Limb (tissue), 2 donors: ENCODE results near the gene CDC6.

Experiments used
- DNase-seq, 2 donors: peaks; one replicate each; pipeline ENCODE4 v3.0.0-alpha.2; 2016; ENCODE audit errors: extremely low spot score in 2 of 2

CDC6 gene

GRCh38 chr17:40340327-40340726 lies 52.6 kb downstream of the CDC6 start:
- DNase-seq: no peak

- DNase-seq: peak in 1 of 2 donors; percentile 84
These were observed 53.5 kb downstream of the CDC6 start for GRCh38 chr17:40340880-40341807.

GRCh38 chr17:40341808-40342503 lies 54.3 kb downstream of the CDC6 start:
- DNase-seq: peak; percentile 78 to 94

- DNase-seq: peak in 1 of 2 donors; percentile 65
These were observed 55.0 kb downstream of the CDC6 start for GRCh38 chr17:40342504-40343218.

- peak in 1 of 2 donors; percentile 75 for DNase-seq
These were observed 55.8 kb downstream of the CDC6 start for GRCh38 chr17:40343219-40344119.

GRCh38 chr17:40344421-40345160 lies 56.9 kb downstream of the CDC6 start:
- peak in 1 of 2 donors; percentile 54 for DNase-seq

- DNase-seq: peak; percentile 82 to 87
These were observed 57.7 kb downstream of the CDC6 start for GRCh38 chr17:40345161-40345993.

- DNase-seq: peak in 1 of 2 donors; percentile 81
These were observed 58.5 kb downstream of the CDC6 start for GRCh38 chr17:40345994-40346764.

GRCh38 chr17:40346765-40347158 lies 59.1 kb downstream of the CDC6 start:
- DNase-seq: no peak

- peak in 1 of 2 donors; percentile 64 for DNase-seq
These were observed 59.8 kb downstream of the CDC6 start for GRCh38 chr17:40347319-40348135.

- DNase-seq: no peak
These were observed 60.4 kb downstream of the CDC6 start for GRCh38 chr17:40348136-40348504.

- DNase-seq: peak in 1 of 2 donors; percentile 72
These were observed 61.1 kb downstream of the CDC6 start for GRCh38 chr17:40348562-40349476.

GRCh38 chr17:40349477-40349894 lies 61.8 kb downstream of the CDC6 start:
- no peak for DNase-seq

- DNase-seq: peak; percentile 77 to 90
These were observed 62.4 kb downstream of the CDC6 start for GRCh38 chr17:40349895-40350688.

GRCh38 chr17:40350689-40351358 lies 63.1 kb downstream of the CDC6 start:
- peak; percentile 72 to 78 for DNase-seq
